HS-27A (cell line): ENCODE measurements around the gene ANKK1.

ENCODE experiments used
- DNase-seq: peaks from one replicate; pipeline ENCODE4 v3.0.0-alpha.2; 2012; ENCODE audit warnings: low read depth, missing footprints

Gene ANKK1, protein sequence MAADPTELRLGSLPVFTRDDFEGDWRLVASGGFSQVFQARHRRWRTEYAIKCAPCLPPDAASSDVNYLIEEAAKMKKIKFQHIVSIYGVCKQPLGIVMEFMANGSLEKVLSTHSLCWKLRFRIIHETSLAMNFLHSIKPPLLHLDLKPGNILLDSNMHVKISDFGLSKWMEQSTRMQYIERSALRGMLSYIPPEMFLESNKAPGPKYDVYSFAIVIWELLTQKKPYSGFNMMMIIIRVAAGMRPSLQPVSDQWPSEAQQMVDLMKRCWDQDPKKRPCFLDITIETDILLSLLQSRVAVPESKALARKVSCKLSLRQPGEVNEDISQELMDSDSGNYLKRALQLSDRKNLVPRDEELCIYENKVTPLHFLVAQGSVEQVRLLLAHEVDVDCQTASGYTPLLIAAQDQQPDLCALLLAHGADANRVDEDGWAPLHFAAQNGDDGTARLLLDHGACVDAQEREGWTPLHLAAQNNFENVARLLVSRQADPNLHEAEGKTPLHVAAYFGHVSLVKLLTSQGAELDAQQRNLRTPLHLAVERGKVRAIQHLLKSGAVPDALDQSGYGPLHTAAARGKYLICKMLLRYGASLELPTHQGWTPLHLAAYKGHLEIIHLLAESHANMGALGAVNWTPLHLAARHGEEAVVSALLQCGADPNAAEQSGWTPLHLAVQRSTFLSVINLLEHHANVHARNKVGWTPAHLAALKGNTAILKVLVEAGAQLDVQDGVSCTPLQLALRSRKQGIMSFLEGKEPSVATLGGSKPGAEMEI

DNA sequence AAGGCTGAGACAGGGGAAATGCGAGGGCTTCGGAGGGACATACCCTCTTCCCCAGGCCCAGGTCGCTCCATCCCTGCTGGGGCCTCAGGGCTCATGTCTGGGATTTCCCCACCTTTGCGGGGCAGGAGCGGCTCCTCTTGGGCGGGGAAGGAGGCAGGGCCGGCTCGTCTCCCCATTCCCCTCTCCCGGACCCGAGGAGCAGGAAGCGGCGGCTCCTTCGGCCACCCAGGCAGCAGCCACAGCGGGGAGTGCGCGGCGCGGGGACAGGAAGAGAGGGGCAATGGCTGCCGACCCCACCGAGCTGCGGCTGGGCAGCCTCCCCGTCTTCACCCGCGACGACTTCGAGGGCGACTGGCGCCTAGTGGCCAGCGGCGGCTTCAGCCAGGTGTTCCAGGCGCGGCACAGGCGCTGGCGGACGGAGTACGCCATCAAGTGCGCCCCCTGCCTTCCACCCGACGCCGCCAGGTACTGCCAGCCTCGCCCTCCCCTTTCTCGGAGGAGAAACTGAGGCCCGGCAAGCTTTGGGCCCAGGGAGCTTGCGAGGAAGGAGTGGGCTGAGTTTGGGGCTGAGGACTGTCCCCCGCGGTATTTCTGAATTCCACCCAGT is at the start of gene ANKK1:
Gene ANKK1 (plus strand): TSS at position 175 of the 607 bp plus-strand sequence. CDS start 106 bp downstream, at position 281.
- DNase-seq: no peak

DNA sequence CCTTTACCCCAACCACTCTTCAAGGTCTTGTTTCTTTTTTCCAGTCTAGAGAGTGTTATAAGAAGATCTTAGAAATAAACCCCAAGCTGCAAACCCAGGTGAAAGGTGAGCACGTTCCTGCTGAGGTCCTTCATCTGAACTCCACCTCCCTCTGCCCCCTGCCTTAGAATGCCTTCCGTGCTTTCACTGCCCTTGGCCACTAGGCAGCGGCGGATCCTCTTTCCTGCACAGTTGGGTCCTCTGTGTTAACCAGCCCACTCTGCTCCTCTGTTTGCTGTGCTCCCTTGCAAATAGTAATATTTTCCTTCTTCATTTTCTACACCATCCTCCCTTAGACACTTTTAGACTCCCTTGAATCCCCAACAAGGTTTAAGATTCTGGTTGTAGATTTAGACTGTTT is 48.8 kb upstream of the ANKK1 start:
- DNase-seq: no peak

DNA sequence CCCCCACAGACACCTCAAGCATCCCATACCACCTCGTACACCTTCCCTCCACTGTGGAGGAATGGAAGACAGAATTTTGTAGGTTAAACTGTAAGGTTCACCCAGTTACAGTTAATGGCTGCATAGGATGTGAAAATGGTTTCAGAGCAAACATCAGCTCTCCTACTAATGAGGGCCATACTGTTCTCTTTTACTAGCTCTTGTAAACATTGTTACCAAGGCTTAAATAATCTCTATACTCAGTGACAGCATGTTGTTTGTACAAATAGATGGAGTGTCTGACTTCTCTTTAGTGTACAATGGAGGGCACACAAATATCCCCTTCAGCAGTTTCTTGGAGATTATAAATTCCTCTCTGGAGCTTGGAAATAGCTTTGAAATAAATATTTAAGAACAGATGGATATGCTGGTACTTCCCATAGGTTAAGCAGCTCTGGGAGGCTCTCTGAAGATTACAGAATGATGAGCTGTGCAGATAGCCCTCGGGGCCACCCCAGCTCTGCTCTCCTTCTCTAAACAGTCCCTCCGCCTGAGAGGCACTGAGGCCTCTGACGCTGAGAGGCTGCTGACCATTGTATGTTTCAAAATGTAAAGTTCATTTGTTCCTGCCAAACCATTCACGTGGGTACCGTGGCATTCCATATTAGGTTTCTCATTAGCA is 47.5 kb upstream of the ANKK1 start:
- no peak for DNase-seq

DNA sequence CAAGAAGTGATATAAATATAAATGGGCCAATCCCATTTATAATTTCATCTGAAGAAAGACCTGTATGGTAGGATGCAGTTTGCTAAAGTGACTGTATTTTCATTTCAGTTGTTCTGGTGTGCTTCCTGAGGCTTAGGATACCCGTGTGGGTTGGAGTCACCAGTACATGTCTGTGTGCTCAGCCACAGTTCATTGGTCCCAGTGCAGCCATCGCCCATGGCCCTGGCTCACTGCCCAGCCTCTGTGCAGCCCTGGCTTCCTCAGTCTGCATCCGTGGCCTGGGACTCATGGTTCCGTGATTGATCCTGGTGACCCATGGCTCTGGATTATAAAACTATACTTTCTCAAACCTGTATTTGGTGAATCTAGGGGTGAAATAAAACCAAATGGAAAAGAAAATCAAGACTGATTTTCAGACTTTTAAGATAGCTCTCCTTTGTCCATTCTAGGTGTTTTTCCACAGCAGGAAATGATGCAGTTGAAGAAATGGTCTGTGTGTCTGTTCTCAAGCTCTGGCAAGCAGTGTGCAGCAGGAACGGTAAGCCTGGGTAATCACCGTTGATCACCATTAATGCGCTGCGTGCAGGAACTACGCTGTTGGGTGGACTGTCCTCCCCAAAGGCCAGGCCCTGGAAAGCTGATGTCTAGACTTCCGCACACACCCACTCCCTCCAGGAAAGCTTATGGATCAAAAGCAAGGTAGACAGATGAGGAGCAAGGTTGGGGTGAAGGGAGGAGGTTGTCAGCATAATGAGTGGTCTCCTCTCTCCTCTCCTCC is 46.0 kb upstream of the ANKK1 start:
- no peak for DNase-seq

DNA sequence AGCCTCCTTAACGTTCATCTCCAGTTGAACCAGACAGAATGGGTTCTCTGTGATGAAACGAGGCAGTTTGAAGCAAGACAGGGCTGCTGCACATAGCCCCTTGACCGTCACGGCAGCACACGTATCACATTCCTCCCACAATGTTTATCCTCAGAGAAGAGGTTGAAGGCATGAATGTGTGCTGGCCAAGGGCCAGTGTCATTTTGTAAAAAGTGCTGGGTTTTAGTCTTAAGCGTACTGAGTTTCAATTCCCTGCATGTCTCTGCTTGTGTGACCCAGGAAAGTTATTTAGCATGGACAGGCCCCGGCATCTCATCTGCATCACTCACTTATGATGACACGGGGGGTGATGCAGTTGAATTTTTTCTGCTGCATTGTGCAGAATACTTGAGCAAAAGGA is 41.6 kb upstream of the ANKK1 start:
- DNase-seq: no peak

DNA sequence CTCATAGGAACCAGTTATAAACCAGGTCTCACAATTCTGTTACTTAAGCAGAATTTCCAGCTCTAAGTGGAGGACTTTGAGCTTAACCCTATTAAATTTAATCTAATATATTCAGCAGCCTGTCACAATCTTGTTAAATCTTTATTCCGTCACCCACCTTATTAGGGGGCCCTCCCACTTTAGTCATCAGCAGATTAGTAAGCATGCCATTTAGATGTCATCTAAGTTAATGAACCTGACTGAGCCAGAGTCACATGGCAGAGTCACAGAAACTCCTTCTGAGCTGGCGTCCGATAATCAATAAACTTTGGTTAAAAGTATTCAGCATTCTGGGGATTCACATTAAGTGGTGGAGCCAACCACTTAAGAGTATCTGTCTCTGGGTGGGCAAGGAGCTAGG is 38.1 kb upstream of the ANKK1 start:
- no peak for DNase-seq

DNA sequence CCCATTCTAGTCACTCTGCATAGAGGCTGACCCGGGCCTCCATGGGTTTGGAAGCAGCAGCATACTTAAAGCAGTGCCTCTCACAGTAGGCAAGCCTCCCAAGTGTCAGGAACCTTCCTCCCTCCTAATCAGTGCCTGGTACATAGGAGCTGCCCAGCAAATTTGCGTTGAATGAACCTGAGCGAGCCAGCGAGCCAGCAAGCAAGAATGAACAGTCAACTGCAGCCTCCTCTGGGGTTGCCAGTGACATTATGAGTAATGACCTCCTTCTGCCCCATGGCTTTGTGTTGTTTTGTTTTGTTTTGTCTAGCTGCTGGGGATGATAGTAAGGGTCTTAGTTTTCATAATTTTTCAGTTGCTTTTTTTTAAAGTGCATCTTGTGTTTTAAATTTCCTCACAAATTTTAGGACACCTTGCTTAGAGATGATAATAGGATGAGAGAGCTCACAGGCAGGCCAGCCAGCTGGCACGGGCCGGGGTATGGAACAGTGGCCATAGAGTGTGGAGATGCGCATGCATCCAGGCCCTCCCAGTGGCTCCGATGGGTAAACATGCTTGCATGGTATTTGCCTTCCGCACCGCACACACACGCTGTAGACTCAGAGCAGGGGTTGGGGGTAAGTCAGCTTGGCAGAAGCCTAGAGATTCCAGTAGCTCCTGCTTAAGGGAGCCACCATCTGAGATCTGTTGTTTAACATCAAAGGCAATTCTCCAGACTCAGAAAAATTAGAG is 37.1 kb upstream of the ANKK1 start:
- no peak for DNase-seq

DNA sequence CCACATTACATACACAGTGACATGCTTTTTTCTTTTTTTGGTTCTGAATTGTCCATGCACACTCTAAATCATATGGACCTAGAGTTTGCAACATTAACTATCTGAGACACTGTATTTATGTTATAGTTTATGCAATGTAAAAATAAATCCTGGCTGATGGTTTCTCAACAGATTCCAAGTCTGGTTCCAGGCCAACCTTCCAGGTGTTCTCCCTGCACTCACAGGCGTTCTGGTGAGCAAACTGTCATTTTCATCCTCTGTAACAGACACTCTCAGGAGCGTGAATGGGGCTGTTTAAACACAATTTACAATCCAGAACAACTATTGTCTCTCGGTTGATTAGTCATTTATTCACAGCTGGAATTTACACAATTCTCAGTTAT is 36.5 kb upstream of the ANKK1 start:
- no peak for DNase-seq

DNA sequence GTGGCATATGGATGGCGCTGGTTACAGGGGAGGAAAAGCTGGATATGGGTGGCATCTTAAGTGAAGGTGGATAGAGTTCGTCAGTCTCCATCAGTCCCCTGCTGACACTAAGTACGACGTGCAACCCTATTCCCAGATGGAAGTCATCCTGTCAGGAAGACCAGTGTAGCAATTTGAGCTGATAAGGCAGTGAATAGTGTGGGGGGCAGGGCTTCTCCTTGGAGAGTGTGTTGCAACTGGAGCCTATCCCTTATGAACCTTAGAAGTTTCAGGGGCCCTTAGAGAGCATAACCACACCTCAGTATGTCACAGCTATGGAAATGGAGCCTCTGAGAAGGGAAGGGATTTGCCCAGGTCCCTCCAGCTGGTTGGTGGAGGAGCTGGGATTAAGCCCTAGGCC is 36.1 kb upstream of the ANKK1 start:
- DNase-seq: no peak

DNA sequence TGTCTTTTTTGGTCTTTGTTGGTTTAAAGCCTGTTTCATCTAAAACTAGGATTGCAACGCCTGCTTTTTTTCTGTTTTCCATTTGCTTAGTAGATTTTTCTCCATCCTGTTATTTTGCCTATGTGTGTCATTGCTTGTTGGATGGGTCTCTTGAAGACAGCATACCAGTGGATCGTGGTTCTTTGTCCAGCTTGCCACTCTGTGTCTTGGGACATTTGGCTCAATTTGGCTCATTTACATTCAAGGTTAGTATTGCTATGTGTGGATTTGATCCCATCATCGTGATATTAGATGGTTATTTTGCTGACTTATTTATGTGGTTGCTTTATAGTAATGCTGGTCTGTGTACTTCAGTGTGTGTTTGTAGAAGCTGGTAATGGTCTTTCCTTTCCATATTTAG is 31.4 kb upstream of the ANKK1 start:
- no peak for DNase-seq

DNA sequence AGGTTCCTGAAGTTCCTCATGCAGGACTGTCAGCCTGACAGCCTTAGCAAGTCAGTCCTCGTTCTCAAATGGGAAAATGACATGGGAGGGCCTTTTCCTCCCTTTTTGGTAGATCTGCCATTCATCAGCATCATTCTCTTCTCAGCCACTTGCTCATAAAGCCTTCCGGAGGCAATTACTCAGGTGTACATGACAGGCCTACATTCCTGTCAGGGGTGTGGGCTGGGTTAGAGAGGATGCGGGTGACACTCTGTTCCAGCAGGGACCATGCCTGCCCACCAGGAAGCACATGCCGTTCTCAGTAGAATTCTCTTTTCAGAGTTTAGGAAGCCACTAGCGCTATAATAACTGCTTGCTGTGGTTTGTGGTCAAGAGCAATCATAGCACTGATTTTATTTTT is 24.2 kb upstream of the ANKK1 start:
- no peak for DNase-seq

DNA sequence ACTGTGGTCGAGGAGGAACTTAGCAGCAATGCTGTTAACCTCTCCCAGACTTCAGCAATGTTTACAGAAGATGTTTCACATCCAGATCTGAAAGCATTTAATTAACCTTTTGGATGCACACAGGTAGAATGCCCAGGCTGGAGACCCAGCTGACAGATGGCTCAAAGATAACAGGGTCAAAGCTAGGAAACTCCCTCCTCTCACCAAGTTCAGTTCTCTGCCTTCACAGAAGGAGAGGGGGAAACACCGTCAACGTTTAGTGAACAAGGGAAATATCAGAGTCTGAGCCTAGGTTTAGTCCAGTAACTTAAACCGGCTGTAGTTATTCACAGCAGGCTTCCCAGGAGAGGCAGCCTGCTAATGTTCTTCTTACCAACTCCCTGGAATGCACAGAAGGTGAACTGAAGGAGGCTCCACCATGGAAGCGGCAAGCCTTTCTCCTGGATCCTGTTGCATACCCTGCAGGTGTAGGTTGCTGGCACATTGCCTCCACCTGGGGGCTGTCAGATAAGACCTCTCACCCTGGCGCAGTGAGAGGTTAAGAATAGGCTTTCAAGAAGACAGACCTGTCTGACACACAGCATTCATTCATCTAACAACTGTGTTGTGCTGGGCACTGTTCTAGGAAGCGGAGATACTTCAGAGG is 23.5 kb upstream of the ANKK1 start:
- no peak for DNase-seq

DNA sequence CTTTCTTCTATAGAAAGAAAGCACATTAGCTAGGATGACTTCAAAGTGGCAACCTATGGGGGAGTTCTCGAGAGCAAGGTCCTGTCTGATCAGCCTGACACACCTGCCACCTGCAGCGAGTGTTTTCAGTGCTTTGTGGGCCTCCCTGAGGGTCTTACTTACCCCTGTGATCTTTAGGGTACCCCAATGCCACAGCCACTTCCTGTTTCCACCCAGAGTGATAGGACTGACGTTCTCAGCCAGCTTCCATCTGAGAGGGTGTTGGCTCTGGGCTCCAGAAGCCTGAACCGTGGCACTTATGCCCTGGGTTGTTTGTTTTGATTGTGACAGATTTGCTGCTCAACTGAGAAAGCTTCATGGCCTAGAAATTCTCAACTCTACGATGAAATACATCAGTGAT is 21.7 kb upstream of the ANKK1 start:
- no peak for DNase-seq

DNA sequence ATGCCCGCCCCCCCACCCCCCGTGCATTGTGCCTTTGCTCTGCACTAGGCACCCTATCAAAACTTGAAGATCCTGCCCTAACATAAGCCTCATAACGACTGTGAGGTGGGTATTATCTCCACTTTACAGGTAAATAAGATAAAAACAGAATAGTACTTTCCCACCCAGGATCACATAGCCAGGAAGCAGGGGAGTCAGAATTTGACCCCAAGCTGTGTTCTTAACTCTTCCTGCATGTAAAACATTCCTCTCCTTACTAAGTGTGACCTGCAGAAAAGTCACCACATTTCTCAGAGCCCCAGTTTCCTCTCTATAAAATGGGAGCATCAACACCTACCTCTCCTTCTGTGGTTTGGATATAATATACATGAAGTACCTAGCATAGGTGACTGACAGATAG is 18.2 kb upstream of the ANKK1 start:
- DNase-seq: no peak

DNA sequence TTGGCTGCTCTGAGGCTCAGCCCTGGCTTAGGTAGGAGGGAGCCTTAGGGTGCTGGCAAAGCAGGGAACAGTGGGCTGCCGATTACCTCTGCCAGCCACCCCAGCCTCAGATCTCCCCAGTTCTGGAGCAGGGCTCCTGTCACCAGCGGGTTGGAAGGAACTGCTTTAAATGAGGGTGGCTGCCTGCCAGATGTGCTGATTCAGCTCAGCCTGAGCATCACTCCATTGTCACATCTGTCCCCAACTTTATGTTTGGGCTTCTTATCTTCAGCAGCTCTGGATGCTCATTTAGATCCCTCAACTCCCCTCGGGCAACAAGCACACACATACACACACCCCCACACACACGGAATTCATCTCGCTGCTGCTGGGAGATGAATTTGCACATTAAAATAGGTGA is 16.9 kb upstream of the ANKK1 start:
- DNase-seq: no peak

DNA sequence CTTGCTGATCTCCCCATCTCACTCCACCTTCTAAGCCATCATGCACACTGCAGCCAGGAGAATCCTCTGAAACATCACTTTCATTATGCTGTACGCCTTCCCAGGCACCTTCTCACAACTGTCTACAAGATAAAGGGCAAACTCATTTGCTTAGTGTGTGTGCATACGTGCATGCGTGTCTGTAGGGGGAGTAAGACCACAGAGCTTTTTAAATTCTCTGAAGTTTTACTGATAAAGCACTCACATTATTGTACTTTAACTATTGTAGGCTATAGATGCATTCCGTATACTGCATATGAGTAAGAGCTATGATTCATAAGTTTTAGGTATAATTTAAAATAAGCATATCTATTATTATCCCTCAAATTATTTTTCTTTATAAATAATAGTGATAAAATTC is 15.3 kb upstream of the ANKK1 start:
- DNase-seq: no peak

DNA sequence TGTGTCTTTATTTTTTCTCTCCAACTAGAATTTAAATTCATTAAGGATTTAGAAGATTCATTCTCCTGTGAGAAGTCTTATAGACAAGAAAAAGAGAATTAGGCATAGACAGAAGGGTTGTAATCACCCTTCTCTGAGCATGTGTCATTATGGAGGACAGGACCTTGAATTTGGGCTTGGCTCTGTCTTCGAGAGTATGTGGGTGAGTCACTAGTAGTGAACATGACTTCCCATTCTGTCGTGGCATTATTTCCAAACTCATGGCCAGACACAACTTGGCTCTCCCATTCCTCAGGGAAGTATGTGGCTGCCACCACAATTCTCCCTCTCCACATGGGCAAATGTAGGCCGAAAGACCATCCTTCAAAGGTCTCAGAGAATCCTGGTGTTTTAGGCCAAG is 14.3 kb upstream of the ANKK1 start:
- peak; percentile 7 for DNase-seq

DNA sequence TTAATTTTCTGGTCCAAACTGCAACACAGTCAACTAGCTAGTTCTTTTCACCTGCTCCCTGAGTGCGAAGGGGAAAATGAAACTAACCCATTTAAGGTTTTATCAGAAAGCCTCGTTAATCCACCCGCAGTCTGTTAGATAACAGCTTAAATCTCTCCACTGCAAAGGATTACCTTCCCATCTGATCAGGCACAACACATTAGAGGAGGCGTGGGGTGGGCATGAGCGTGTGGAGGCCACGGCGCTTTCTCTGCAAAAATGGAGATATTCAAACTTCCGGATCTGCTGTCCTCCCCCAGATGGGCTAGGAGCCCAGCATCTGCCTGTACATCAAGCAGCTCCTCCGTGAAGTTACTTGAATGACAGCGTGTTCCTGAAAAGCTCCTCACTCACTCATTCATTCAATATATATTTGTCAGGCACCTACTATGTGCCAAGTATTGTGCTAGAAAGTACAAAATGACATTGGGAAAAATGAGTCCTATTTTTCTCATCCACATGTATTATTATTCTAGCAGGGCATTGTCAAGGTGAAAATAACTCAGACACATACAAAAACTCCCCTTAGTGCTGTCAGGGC is 13.5 kb upstream of the ANKK1 start:
- DNase-seq: no peak

DNA sequence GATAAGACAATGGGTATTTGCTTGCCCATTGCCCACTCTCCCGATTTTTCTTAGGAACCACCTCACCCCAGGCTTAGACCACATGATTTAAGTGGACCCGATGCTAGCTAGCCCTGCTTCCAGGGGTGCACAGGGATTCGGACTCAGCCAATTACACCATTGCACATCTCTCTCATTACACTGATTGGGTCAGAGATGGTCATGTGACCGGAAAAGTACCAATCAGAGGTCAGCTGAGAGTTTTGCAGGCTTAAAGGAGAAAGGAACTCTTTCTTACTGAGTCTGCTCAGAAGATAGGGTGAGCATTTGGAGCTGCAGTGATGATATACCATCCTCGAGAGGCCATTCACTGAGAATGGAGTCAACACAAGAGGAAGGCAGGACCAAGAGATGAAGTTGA is 12.2 kb upstream of the ANKK1 start:
- DNase-seq: no peak

DNA sequence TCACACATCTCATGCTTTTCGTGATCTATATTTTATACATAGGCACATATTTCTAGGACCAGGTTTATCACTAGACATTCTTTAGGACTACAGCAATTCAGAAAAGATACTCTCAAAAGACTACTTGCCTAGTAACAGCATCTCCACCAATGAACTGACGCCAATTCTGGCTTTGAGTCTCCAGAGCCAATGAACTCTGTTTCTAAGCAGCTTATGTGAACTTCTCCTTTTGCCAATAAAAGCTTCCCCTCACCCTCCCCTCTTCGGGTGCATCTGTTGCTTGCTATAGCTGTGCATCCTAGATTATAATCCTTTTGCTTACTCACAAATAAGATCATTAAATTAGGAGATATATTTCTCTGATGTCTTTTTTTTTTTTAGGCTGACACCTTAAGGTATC is 11.4 kb upstream of the ANKK1 start:
- no peak for DNase-seq
